Tibial nerve (tissue), 4 donors: ENCODE results near the gene STK38. TPM values are rescaled to one million over a fixed set of nuclear protein-coding genes. Genes with fewer than 3 reads are reported as not detected.
"Not testable (repeated sequence)": the region's sequence is repeated elsewhere in the genome, so short reads cannot be mapped to it uniquely, and the experiment has no call there.

ENCODE experiments used
- DNase-seq, 2 donors: peaks; one replicate each; pipeline ENCODE4 v3.0.0-alpha.2; 2019; ENCODE audit warnings: low spot score in 2 of 2
- H3K27ac ChIP-seq, 4 donors: fragments of 200-600 bp; sonication (generic) in 3 of 4; one replicate each; pipeline ENCODE4 v1.5.1; 2017 to 2019; ENCODE audit warnings: mild to moderate bottlenecking in 1 of 4
- H3K27me3 ChIP-seq, 2 donors: fragments of 200-600 bp; sonication (generic) in 1 of 2; one replicate each; pipeline versions ENCODE4 v1.5.1 to v1.6.0; 2017 to 2019
- H3K36me3 ChIP-seq, 3 donors: fragments of 200-600 bp; sonication (generic); one replicate each; pipeline ENCODE4 v1.5.1; 2018 to 2019
- H3K4me1 ChIP-seq, 4 donors: fragments of 200-600 bp; sonication (generic) in 3 of 4; one replicate each; pipeline ENCODE4 v1.5.1; 2017 to 2019
- H3K4me3 ChIP-seq, 4 donors: fragments of 200-600 bp; sonication (generic) in 3 of 4; one replicate each; pipeline ENCODE4 v1.5.1; 2017 to 2019; ENCODE audit warnings: mild to moderate bottlenecking in 1 of 4, moderate library complexity in 1 of 4
- H3K9me3 ChIP-seq, 4 donors: fragments of 200-600 bp; sonication (generic) in 3 of 4; one replicate each; pipeline ENCODE4 v1.5.1; 2017 to 2019
- CTCF ChIP-seq, 5 experiments: fragments of 200-600 bp in 3 of 5; fragments of 450-650 bp in 2 of 5; sonication (generic) in 3 of 5; IDR thresholded peaks; one replicate each; pipeline ENCODE4 v1.5.1; 2016 to 2019; ENCODE audit warnings: antibody characterized with exemption in 5 of 5, mild to moderate bottlenecking in 3 of 5, moderate library complexity in 2 of 5
- EP300 ChIP-seq, 2 donors: sonication (generic); formaldehyde crosslinking; IDR thresholded peaks; one replicate each; pipeline ENCODE4 v1.6.1; 2017; ENCODE audit warnings: antibody characterized with exemption in 2 of 2, mild to moderate bottlenecking in 1 of 2
- POLR2A ChIP-seq, 2 donors: fragments of 450-650 bp; IDR thresholded peaks; one replicate each; pipeline ENCODE4 v1.6.1; 2017; ENCODE audit warnings: antibody characterized with exemption in 2 of 2, mild to moderate bottlenecking in 2 of 2, moderate library complexity in 2 of 2
- WGBS, 2 donors: methylation state at CpG; one replicate each; pipeline ENCODE4 v1.1.5; 2018; 5-methylcytosine and 5-hydroxymethylcytosine counted together
- total RNA-seq, 4 donors: library from RNA; depleted of rRNA; stranded (reverse); fragments of >200 nt; gene quantifications; one replicate each; pipeline ENCODE4 v1.1.0, GENCODE V29; 2016

STK38 gene
- total RNA-seq, 4 donors from 2014 or later = 38.1 to 61.7 (median 49.1) TPM

- Histone ChIP-seq H3K27ac (peak overlapping the region; percentile 54 to 83 (median 64)), H3K36me3 (no peaks in the 10 kb centered on the region), H3K4me3 (peak overlapping the region in 1 of 4 donors; percentile 2), H3K27me3 (no peaks in the 10 kb centered on the region), H3K4me1 (peaks cover 0 to 32% (median 4%) of the 10 kb centered on the region in 4 donors), H3K9me3 (no peaks in the 10 kb centered on the region)
- 64 to 67% methylated on average over 8 of the region's 8 CpGs for WGBS, 2 donors
- DNase-seq = no peak
- no peak for TF ChIP-seq EP300 (IDR thresholded peaks at IDR 0.05)
- peak in 1 of 2 donors; percentile 17 for TF ChIP-seq POLR2A (IDR thresholded peaks at IDR 0.05)
Measured at GRCh38 chr6:36580184-36580526, 32.9 kb upstream of the STK38 start.

DNA sequence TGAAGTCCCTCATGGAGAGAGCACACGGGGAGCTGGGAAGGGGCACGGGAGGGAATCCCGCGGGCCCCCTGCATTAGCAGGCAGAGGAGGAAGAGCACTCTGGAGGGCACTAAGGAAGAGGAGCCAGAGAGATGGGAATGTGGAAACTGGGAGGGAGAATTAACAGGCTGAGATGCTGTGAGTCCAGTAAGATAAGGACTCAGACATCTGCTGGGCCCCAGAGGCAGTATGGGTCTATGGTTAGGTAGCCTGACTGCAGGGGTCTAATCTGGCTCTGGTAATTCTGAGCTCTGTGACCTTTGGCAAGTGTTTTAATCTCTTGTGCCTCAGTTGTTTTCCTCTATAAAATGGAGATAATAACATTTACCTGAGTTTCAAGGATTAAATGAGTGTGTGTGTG lies 31.2 kb upstream of the STK38 start:
- TF ChIP-seq EP300 (IDR thresholded peaks at IDR 0.05) (no peak), CTCF (IDR thresholded peaks at IDR 0.05) (no peak), POLR2A (IDR thresholded peaks at IDR 0.05) (no peak)
- no peaks in the 10 kb centered on the region for H3K36me3 ChIP-seq
- peaks cover 0 to 32% (median 4%) of the 10 kb centered on the region in 4 donors for H3K4me1 ChIP-seq
- H3K9me3 ChIP-seq = no peaks in the 10 kb centered on the region
- 84 to 85% methylated on average over 4 of the region's 4 CpGs for WGBS, 2 donors
- peak overlapping the region; percentile 14 to 83 (median 64) for H3K27ac ChIP-seq
- no peak for DNase-seq
- H3K27me3 ChIP-seq = no peaks in the 10 kb centered on the region
- H3K4me3 ChIP-seq = no peak overlapping the region

GRCh38 chr6:36578030-36578429 lies 30.8 kb upstream of the STK38 start:
- peaks cover 0 to 32% (median 4%) of the 10 kb centered on the region in 4 donors for H3K4me1 ChIP-seq
- H3K36me3 ChIP-seq = no peaks in the 10 kb centered on the region
- peak overlapping the region in 2 of 4 donors; percentile 67 to 83 for H3K27ac ChIP-seq
- WGBS, 2 donors = 88 to 89% methylated on average over 5 of the region's 5 CpGs
- H3K9me3 ChIP-seq = no peaks in the 10 kb centered on the region
- TF ChIP-seq POLR2A (IDR thresholded peaks at IDR 0.05) (no peak), CTCF (IDR thresholded peaks at IDR 0.05) (no peak), EP300 (IDR thresholded peaks at IDR 0.05) (no peak)
- DNase-seq = no peak
- H3K4me3 ChIP-seq = no peak overlapping the region
- H3K27me3 ChIP-seq = no peaks in the 10 kb centered on the region

DNA sequence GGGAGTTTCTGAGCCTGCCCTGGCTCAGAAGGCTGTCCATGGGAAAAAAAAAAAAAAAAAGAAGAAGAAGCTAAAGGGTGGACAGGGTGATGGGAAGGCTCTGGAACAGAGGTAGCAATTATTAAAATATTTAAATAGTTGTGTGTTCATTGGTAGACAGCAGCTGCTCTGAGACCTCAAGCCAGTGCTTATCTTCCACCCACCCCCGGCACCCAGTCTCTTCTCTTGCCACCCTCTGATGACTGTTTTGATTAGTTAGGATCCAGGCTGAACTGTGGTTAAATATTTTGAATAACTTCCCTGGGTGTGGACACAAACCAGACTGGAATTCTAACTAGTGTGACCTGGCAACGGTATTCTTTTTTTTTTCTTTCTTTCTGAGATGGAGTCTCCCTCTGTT lies 30.0 kb upstream of the STK38 start:
- H3K4me1 ChIP-seq = peaks cover 0 to 32% (median 4%) of the 10 kb centered on the region in 4 donors
- H3K9me3 ChIP-seq = no peaks in the 10 kb centered on the region
- H3K27ac ChIP-seq = peak overlapping the region in 3 of 4 donors; percentile 26 to 83 (median 79)
- no peaks in the 10 kb centered on the region for H3K36me3 ChIP-seq
- no peaks in the 10 kb centered on the region for H3K27me3 ChIP-seq
- H3K4me3 ChIP-seq = no peak overlapping the region
- 48 to 54% methylated on average over 2 of the region's 2 CpGs for WGBS, 2 donors
- DNase-seq = peak in 1 of 2 donors; percentile 41
- no peak for TF ChIP-seq POLR2A (IDR thresholded peaks at IDR 0.05)
- TF ChIP-seq EP300 (IDR thresholded peaks at IDR 0.05) = peak in 1 of 2 donors; percentile 57
- no peak for TF ChIP-seq CTCF (IDR thresholded peaks at IDR 0.05)

GRCh38 chr6:36576578-36576977 lies 29.3 kb upstream of the STK38 start:
- H3K27me3 ChIP-seq = no peaks in the 10 kb centered on the region
- no peak for DNase-seq
- TF ChIP-seq EP300 (IDR thresholded peaks at IDR 0.05) = no peak
- no peak for TF ChIP-seq CTCF (IDR thresholded peaks at IDR 0.05)
- TF ChIP-seq POLR2A (IDR thresholded peaks at IDR 0.05) = no peak
- no peaks in the 10 kb centered on the region for H3K36me3 ChIP-seq
- H3K4me1 ChIP-seq = peaks cover 0 to 32% (median 4%) of the 10 kb centered on the region in 4 donors
- WGBS, 2 donors = 84 to 87% methylated on average over 7 of the region's 7 CpGs
- no peaks in the 10 kb centered on the region for H3K9me3 ChIP-seq
- peak overlapping the region in 3 of 4 donors; percentile 26 to 83 (median 79) for H3K27ac ChIP-seq
- H3K4me3 ChIP-seq = no peak overlapping the region

DNA sequence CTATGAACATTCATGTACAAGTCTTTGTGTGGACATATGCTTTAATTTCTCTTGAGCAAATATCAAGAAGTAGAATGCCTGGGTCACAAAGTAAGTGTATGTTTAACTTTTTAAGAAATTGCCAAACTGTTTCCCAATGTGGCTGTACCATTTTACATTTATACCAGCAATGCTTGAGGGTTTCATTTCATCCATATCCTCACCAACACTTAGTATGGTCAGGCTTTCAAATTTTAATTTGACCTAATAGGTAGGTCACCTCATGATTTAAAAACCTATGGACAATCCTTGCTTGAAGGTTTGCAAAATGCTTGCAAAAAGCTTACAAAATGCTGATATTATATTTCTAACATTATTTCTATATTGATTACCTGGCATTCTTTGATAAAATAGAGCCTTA lies 27.4 kb upstream of the STK38 start:
- H3K27ac ChIP-seq = no peak overlapping the region
- TF ChIP-seq EP300 (IDR thresholded peaks at IDR 0.05) = no peak
- no peak for TF ChIP-seq CTCF (IDR thresholded peaks at IDR 0.05)
- no peak for TF ChIP-seq POLR2A (IDR thresholded peaks at IDR 0.05)
- DNase-seq = no peak
- H3K4me3 ChIP-seq = no peak overlapping the region
- H3K36me3 ChIP-seq = no peaks in the 10 kb centered on the region
- no peaks in the 10 kb centered on the region for H3K9me3 ChIP-seq
- H3K4me1 ChIP-seq = peaks cover 0 to 23% (median 2%) of the 10 kb centered on the region in 4 donors
- H3K27me3 ChIP-seq = no peaks in the 10 kb centered on the region

GRCh38 chr6:36572353-36573311 lies 25.4 kb upstream of the STK38 start:
- not testable (repeated sequence) for H3K27ac ChIP-seq, DNase-seq, H3K9me3 ChIP-seq, H3K4me1 ChIP-seq, H3K27me3 ChIP-seq, H3K36me3 ChIP-seq, H3K4me3 ChIP-seq
- WGBS, 2 donors = 91 to 93% methylated on average over 12 of the region's 12 CpGs
